Body of pancreas (tissue), 4 donors: Measurements from ENCODE around the gene SLC22A23. TPM values are rescaled to one million over a fixed set of nuclear protein-coding genes. Genes with fewer than 3 reads are reported as not detected.

Source experiments
- ATAC-seq: fragments of 150-250 bp; one replicate; pipeline ENCODE4 v1.9.1; 2016
- DNase-seq, 4 donors: peaks; one replicate each; pipeline ENCODE4 v3.0.0-alpha.2; 2019
- H3K27ac ChIP-seq, 4 donors: fragments of 200-600 bp; sonication (generic); 1 replicate in 3 of 4; 2 replicates in 1 of 4; pipeline versions ENCODE4 v1.5.1 to v1.6.1; 2016 to 2019; ENCODE audit warnings: mild to moderate bottlenecking in 1 of 4, mixed read lengths in 1 of 4, moderate library complexity in 1 of 4
- H3K27me3 ChIP-seq, 2 donors: fragments of 200-600 bp; sonication (generic); one replicate each; pipeline ENCODE4 v1.6.0; 2016; ENCODE audit warnings: mild to moderate bottlenecking in 1 of 2
- H3K36me3 ChIP-seq, 2 donors: fragments of 200-600 bp; sonication (generic); replicated peaks in 1 of 2; 2 replicates each; pipeline ENCODE4 v1.5.1; 2016; ENCODE audit warnings: low read depth in 2 of 2; ENCODE audit not compliant: insufficient read depth in 1 of 2
- H3K4me1 ChIP-seq: fragments of 200-600 bp; sonication (generic); one replicate; pipeline ENCODE4 v1.6.0; 2016
- H3K4me3 ChIP-seq, 2 donors: fragments of 200-600 bp; sonication (generic); 1 replicate in 1 of 2; 2 replicates in 1 of 2; pipeline ENCODE4 v1.5.1; 2016 to 2019
- H3K9me3 ChIP-seq, 3 donors: fragments of 200-600 bp; sonication (generic); 1 replicate in 2 of 3; 2 replicates in 1 of 3; pipeline ENCODE4 v1.5.1; 2016
- CTCF ChIP-seq, 7 experiments: fragments of 450-650 bp in 4 of 7; fragments of 200-600 bp in 3 of 7; sonication (generic) in 3 of 7; IDR thresholded peaks; one replicate each; pipeline ENCODE4 v1.5.1; 2016 to 2019; ENCODE audit warnings: antibody characterized with exemption in 7 of 7
- POLR2A ChIP-seq, 3 donors: fragments of 450-650 bp; IDR thresholded peaks; one replicate each; pipeline ENCODE4 v1.6.1; 2016; ENCODE audit warnings: antibody characterized with exemption in 3 of 3, mild to moderate bottlenecking in 2 of 3
- WGBS, 2 donors: methylation state at CpG; one replicate each; pipeline ENCODE4 v1.1.5; 2017; 5-methylcytosine and 5-hydroxymethylcytosine counted together
- intact Hi-C: fragments of 100-400 bp; cut with DNase I; formaldehyde crosslinking; loops from one replicate; pipeline ENCODE4 v1.15.1; 2023
- total RNA-seq, 2 donors: library from RNA; depleted of rRNA; stranded (reverse); fragments of >200 nt; gene quantifications; one replicate each; pipeline ENCODE4 v1.1.0, GENCODE V29; 2016

SLC22A23 gene
- total RNA-seq, 2 donors from 2014 or later = 20.4 to 32.2 TPM

- intact Hi-C loops = no loop called here
- peak in 2 of 4 donors; percentile 32 to 38 for DNase-seq
- Histone ChIP-seq H3K27me3 (peaks cover 0 to 12% of the 10 kb centered on the region in 2 donors), H3K36me3 (no peaks in the 10 kb centered on the region), H3K4me1 (peaks cover 45% of the 10 kb centered on the region), H3K9me3 (no peaks in the 10 kb centered on the region), H3K4me3 (peak overlapping the region in 1 of 2 donors; percentile 4), H3K27ac (no peak overlapping the region)
- ATAC-seq = peak; percentile 2
- TF ChIP-seq POLR2A (IDR thresholded peaks at IDR 0.05) (no peak), CTCF (IDR thresholded peaks at IDR 0.05) (no peak)
- 3 to 5% methylated on average over 21 to 54 of the region's 54 CpGs for WGBS, 2 donors
These were observed 230.1 kb downstream of the SLC22A23 start for GRCh38 chr6:3226481-3227362.

GRCh38 chr6:3226042-3226441 lies 230.8 kb downstream of the SLC22A23 start:
- no peak for ATAC-seq
- 92 to 94% methylated on average over 10 of the region's 10 CpGs for WGBS, 2 donors

GRCh38 chr6:3222506-3223038 lies 234.3 kb downstream of the SLC22A23 start:
- no peak for ATAC-seq
- DNase-seq = no peak
- intact Hi-C loops = no loop called here
- peaks cover 0 to under 1% of the 10 kb centered on the region in 2 donors for H3K27me3 ChIP-seq
- TF ChIP-seq POLR2A (IDR thresholded peaks at IDR 0.05) (no peak), CTCF (IDR thresholded peaks at IDR 0.05) (no peak)
- no peak overlapping the region for H3K4me3 ChIP-seq
- 37 to 38% methylated on average over 4 of the region's 4 CpGs for WGBS, 2 donors
- H3K4me1 ChIP-seq = peaks cover 12% of the 10 kb centered on the region
- H3K27ac ChIP-seq = no peak overlapping the region
- H3K36me3 ChIP-seq = no peaks in the 10 kb centered on the region
- no peaks in the 10 kb centered on the region for H3K9me3 ChIP-seq

More at GRCh38 chr6:3226042-3226441, 230.8 kb downstream of the SLC22A23 start:
- intact Hi-C loops = no loop called here
- peaks cover 45% of the 10 kb centered on the region for H3K4me1 ChIP-seq
- no peak for TF ChIP-seq POLR2A (IDR thresholded peaks at IDR 0.05)
- TF ChIP-seq CTCF (IDR thresholded peaks at IDR 0.05) = no peak
- H3K9me3 ChIP-seq = no peaks in the 10 kb centered on the region
- no peak overlapping the region for H3K27ac ChIP-seq
- no peak for DNase-seq
- H3K4me3 ChIP-seq = no peak overlapping the region
- H3K36me3 ChIP-seq = no peaks in the 10 kb centered on the region
- H3K27me3 ChIP-seq = peaks cover 0 to 12% of the 10 kb centered on the region in 2 donors

GRCh38 chr6:3221578-3221977 lies 235.3 kb downstream of the SLC22A23 start:
- intact Hi-C loops = no loop called here
- H3K27me3 ChIP-seq = no peaks in the 10 kb centered on the region
- TF ChIP-seq POLR2A (IDR thresholded peaks at IDR 0.05) = no peak
- no peak for TF ChIP-seq CTCF (IDR thresholded peaks at IDR 0.05)
- no peak for DNase-seq
- no peak overlapping the region for H3K27ac ChIP-seq
- H3K4me3 ChIP-seq = no peak overlapping the region
- H3K9me3 ChIP-seq = no peaks in the 10 kb centered on the region
- H3K4me1 ChIP-seq = peaks cover 2% of the 10 kb centered on the region
- no peak for ATAC-seq
- 91 to 93% methylated on average over 4 of the region's 4 CpGs for WGBS, 2 donors
- no peaks in the 10 kb centered on the region for H3K36me3 ChIP-seq
